MCF 10A (cell line): Measurements from ENCODE around the gene TKTL1. TPM values are rescaled to one million over a fixed set of nuclear protein-coding genes. Genes with fewer than 3 reads are reported as not detected.

Experiments
- BruUV-seq: library from RNA; stranded (reverse); fragments of 400-500 nt; replicated peaks from 2 replicates; lab custom pipeline; 2021; lab: Mats Ljungman, UMichigan
- CTCF ChIA-PET: fragments of 300-600 bp; sonication (Branson Sonifier 250); formaldehyde crosslinking; extraction: SDS; loops from one replicate; lab custom pipeline; 2021; ENCODE audit warnings: antibody characterized with exemption, inconsistent platforms; lab: Yijun Ruan, JAX
- POLR2A ChIA-PET: fragments of 300-600, 350-650 bp; sonication (Branson Sonifier 250); formaldehyde crosslinking; extraction: SDS; loops from one replicate; lab custom pipeline; 2020; ENCODE audit warnings: antibody characterized with exemption, inconsistent platforms; lab: Yijun Ruan, JAX
- DNase-seq: peaks from one replicate; pipeline ENCODE4 v3.0.0-alpha.2; 2018; ENCODE audit not compliant: unreplicated experiment
- H3K27ac Mint-ChIP-seq: one replicate; pipeline ENCODE4 v1.8.0; 2022; ENCODE audit warnings: mild to moderate bottlenecking, low read depth, mixed read lengths; ENCODE audit not compliant: unreplicated experiment
- H3K27me3 Mint-ChIP-seq: one replicate; pipeline ENCODE4 v1.8.0; 2022; ENCODE audit warnings: mixed read lengths; ENCODE audit not compliant: insufficient read depth, unreplicated experiment
- H3K36me3 Mint-ChIP-seq: one replicate; pipeline ENCODE4 v1.8.0; 2022; ENCODE audit warnings: mild to moderate bottlenecking, moderate library complexity, mixed read lengths; ENCODE audit not compliant: insufficient read depth, unreplicated experiment
- H3K4me1 Mint-ChIP-seq: one replicate; pipeline ENCODE4 v1.8.0; 2022; ENCODE audit warnings: mixed read lengths; ENCODE audit not compliant: insufficient read depth, unreplicated experiment
- H3K4me3 Mint-ChIP-seq: one replicate; pipeline ENCODE4 v1.8.0; 2022; ENCODE audit warnings: mild to moderate bottlenecking, moderate library complexity, mixed read lengths; ENCODE audit not compliant: unreplicated experiment
- H3K9me3 Mint-ChIP-seq: one replicate; pipeline ENCODE4 v1.8.0; 2022; ENCODE audit warnings: mixed read lengths; ENCODE audit not compliant: unreplicated experiment
- intact Hi-C: fragments of 100-400 bp; cut with micrococcal nuclease; formaldehyde crosslinking; loops from 2 replicates; pipeline ENCODE4 v1.14.1; 2022
- total RNA-seq: library from RNA; stranded (reverse); gene quantifications from 2 replicates; pipeline ENCODE4 v1.2.3, GENCODE V29; 2022
- TF ChIP-seq, protein P1 (sequence below): fragments of 200-600 bp; IDR thresholded peaks from one replicate; pipeline ENCODE4 v1.8.0; 2022; ENCODE audit warnings: antibody characterized with exemption, mild to moderate bottlenecking; ENCODE audit not compliant: unreplicated experiment

TKTL1 gene
- total RNA-seq, 1 experiment from 2014 or later: not detected

DNA sequence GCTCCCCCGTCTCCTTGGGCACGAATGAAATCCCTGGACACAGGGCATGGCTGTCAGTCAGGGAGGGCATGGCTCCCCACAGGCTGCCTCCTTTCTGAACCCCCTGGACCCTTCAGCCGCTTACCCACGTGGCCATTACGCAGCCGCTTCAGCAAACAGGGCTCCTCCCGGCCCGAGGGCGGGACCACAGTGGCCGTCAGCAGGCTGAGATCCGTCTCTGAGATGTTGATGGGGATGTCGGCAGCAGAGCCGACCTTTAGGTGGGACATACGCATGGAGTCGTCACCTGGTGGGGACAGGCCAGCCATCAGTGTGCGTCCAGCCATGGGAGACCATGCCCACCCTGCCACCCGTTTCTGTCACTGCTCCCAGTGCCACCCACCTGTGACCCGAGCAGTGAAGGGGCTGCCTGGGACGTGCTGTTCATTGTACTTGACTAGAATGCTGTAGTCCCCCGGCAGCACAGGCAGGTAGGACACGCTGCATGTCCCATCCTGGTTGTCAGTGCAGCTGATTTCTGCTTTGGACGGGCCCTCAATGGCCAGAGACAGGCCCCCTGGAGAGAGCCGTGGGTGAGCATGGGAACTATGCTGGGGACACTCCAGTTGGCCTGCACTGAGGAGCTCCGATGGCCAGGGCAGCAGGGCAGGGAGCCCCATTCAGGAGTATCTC lies 57.7 kb downstream of the TKTL1 start:
- ChIA-PET POLR2A (no interaction called here), CTCF (no interaction called here)
- H3K4me1 Mint-ChIP-seq: no peaks in the 10 kb centered on the region
- H3K4me3 Mint-ChIP-seq: no peak overlapping the region
- peaks cover 70% of the 10 kb centered on the region for H3K36me3 Mint-ChIP-seq
- no peaks in the 10 kb centered on the region for H3K9me3 Mint-ChIP-seq
- H3K27ac Mint-ChIP-seq: no peak overlapping the region
- TF ChIP-seq, protein P1, sequence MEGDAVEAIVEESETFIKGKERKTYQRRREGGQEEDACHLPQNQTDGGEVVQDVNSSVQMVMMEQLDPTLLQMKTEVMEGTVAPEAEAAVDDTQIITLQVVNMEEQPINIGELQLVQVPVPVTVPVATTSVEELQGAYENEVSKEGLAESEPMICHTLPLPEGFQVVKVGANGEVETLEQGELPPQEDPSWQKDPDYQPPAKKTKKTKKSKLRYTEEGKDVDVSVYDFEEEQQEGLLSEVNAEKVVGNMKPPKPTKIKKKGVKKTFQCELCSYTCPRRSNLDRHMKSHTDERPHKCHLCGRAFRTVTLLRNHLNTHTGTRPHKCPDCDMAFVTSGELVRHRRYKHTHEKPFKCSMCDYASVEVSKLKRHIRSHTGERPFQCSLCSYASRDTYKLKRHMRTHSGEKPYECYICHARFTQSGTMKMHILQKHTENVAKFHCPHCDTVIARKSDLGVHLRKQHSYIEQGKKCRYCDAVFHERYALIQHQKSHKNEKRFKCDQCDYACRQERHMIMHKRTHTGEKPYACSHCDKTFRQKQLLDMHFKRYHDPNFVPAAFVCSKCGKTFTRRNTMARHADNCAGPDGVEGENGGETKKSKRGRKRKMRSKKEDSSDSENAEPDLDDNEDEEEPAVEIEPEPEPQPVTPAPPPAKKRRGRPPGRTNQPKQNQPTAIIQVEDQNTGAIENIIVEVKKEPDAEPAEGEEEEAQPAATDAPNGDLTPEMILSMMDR: no peak
- intact Hi-C loops: no loop called here
- H3K27me3 Mint-ChIP-seq: no peaks in the 10 kb centered on the region
- no peak for DNase-seq
- no TSS peak for BruUV-seq

DNA sequence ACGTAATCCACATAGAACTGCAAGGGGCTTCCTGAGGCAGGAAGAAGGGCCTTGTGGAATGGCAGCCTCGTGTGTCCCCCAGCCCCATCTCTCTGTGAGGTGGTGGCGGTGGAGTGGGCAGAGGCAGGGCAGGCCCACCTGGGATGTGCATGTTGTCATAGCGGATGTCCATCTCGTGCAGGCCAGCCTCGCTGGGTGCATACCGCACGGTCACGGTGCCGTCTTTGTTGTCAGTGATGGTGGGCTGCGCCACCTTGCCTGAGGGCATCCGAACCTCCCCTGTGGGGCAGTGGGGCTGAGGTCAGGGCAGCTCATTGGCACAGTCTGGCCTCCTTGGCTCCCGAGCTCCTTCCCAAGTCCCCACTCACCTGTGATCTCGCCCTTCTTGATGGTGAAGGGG lies 58.4 kb downstream of the TKTL1 start:
- Mint-ChIP-seq H3K9me3 (no peaks in the 10 kb centered on the region), H3K27me3 (no peaks in the 10 kb centered on the region), H3K36me3 (peaks cover 70% of the 10 kb centered on the region), H3K4me3 (no peak overlapping the region), H3K4me1 (peaks cover 5% of the 10 kb centered on the region), H3K27ac (no peak overlapping the region)
- intact Hi-C loops: no loop called here
- TF ChIP-seq, protein P1: no peak
- no peak for DNase-seq
- no TSS peak for BruUV-seq
- ChIA-PET POLR2A (no interaction called here), CTCF (no interaction called here)

DNA sequence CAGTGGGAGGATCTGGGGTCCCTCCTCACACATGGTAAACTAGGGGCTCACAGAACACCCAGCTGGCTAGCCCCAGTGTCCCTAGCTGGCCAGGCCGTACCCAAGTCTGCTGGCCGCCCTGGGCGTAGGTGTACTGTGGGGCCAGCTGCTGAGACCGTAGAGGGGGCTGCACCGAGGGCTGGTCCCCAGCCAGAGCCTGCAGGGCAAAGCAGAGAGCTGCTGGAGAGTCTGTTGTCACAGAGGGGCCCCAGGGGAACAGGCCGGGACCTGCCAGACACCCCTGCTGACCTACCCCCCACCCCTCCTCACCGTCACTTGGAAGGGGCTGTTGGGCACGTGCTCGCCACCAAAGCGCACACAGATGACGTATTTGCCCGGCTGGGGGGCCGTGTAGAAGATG lies 58.9 kb downstream of the TKTL1 start:
- no TSS peak for BruUV-seq
- intact Hi-C loops: no loop called here
- ChIA-PET CTCF (no interaction called here), POLR2A (no interaction called here)
- Mint-ChIP-seq H3K4me1 (peaks cover 5% of the 10 kb centered on the region), H3K27ac (no peak overlapping the region), H3K27me3 (no peaks in the 10 kb centered on the region), H3K4me3 (no peak overlapping the region), H3K9me3 (no peaks in the 10 kb centered on the region), H3K36me3 (peaks cover 70% of the 10 kb centered on the region)
- no peak for DNase-seq
- TF ChIP-seq, protein P1: no peak

DNA sequence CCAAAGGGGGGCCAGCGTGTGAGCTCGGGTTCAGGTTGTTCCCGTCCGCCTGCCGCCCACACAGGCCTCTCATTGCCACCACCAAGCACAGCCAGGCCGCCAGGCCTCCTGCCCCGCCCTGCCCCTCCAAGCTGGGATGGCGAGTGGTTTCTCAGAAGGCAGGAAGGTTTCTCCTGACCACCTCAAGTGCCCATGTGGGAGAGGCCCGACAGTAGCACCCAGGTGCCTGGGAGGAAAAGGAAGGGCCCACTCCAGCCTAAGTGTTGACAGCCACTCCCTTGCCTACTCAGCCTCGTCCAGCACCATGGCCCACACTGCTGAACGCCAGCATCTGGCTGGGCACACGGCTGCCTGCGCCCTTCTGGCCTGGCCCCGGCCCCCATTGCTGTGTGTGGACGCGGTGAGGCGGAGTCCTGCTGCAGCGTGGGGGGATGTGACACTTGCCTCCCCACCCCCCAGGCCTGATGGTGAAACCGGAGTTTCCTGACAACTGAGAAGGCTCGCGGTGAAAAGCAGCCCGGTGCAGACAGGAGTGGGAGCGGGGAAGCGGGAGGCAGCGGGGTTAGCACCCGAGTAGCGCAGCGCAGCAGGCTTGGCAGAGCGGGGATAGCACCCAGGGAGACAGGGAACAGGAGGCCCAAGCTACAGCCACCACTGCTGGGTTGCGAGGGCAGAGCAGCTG lies 59.6 kb downstream of the TKTL1 start:
- ChIA-PET CTCF (no interaction called here), POLR2A (no interaction called here)
- intact Hi-C loops: no loop called here
- Mint-ChIP-seq H3K36me3 (peaks cover 72% of the 10 kb centered on the region), H3K27me3 (no peaks in the 10 kb centered on the region), H3K27ac (no peak overlapping the region), H3K4me3 (no peak overlapping the region), H3K4me1 (peaks cover 5% of the 10 kb centered on the region), H3K9me3 (no peaks in the 10 kb centered on the region)
- TF ChIP-seq, protein P1: no peak
- no peak for DNase-seq
- no TSS peak for BruUV-seq
